ENCODE results near the gene B4GALT2. TPM values are rescaled to one million over a fixed set of nuclear protein-coding genes. Genes with fewer than 3 reads are reported as not detected.
A peak's percentile ranks its signal among the peaks of the same experiment; 100 is the strongest.

B4GALT2 gene
- total RNA-seq, 1 experiment from 2014 or later: 159 TPM

DNA sequence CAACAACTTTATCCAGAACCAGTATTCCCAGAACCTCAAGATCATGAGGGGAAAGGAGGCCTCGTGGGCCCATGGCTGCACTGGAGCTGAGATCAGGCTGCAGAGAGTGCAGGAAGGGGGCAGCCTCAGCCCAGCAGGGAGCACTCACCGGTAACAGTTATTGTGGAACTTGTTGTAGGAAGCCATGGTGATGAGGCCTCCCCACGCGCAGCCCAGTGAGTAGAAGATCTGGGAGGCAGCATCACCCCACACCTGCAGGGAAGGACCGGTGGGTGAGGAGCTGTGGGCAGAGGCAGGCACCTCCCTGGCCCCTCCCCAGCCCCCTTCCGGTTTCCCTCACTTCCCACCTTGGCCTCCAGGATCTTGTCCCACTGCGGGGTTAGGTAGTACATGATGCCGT, 23.2 kb downstream of the B4GALT2 start:
- DNase-seq (ENCODE audit: low spot score): no peak

DNA sequence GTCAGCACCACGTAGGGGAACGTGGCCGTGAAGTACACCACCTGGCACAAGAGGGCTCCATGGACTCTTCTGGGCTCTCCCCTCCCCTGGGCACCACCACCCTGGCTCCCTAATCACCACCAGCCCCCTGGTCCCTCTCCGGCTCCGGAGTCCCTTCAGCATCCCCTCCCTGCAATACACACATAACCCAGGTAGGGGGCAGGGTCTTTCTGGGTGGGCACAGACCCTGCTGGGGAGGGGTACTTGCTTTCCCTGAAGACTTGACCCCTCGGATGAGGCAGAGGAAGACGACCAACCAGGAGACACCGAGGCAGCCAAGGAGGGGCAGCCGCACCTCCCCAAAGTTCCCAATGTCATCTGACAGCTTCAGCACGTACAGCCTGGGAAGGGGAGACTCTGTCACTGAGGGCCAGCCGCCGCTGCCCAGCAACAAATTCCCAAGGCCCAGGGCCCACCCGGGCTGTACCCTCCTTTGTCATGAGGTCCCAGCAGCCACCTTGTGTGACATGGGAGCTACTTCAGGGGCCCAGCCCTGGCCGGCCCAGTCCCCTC, 23.7 kb downstream of the B4GALT2 start:
- no peak for DNase-seq (ENCODE audit: low spot score)

DNA sequence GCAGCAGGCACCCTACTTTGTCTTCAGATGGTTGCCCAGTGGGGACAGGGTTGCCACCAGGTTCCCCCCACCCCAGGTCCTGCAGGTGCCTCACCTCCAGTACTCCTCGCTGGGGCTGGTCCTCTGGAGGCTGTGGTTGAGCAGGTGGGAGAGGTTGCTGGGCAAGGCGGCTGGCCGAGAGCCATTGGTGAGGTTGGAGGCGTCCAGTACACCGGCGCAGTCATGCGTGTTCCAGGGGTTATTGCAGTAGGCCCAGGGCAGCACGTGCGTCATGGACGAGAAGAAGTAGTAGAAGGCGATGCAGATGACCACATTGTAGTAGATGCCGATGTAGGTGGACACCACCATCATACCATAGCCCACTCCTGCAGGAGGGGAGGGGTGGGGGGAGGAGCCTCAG, 29.2 kb downstream of the B4GALT2 start:
- no peak for DNase-seq (ENCODE audit: low spot score)

DNA sequence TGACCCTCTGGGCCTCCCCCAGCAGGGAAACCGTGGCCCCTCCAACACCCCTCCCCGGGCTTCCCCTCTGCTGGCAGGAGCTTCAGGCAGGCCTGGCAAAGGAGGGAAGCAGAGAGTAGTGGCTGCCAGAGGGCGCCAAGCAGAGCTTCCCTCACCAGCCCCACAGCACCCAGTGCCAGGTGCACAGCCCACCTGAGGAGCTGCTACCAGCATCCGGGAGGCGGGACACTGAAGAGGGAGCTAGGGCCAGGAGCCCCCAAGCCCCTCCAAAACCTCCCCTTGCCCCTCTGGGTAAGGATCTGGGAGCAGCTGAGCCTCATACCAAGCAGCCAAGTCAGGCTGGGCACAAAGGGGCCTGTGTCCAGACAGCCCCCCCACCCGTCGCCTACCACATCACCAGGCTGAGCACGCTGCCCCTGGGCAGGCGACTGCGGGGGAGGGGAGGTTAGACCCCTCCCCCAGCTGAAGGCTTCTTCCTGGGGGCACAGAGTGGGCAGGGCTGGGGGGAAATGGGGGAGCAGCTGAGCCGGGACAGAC, 32.0 kb downstream of the B4GALT2 start:
- DNase-seq (ENCODE audit: low spot score): no peak

DNA sequence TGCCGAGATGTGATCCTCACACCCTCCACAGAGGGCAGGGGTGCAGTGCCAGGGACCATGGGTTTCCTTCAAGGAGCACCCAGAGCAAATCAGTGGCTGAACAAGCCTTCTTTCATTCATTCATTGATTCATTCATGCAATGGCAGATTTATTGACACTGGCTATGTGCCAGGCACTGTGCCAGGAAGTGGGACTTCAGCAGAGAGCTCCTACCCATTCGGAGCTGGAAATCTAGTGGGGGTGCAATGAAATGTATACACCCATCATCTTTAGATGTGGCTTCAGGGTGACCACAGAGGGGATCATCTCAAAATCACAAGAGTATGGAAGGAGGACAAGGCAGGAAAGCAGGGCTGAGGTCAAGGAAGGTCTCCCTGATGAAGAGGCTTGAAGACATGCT, 33.4 kb downstream of the B4GALT2 start:
- no peak for DNase-seq (ENCODE audit: low spot score)

DNA sequence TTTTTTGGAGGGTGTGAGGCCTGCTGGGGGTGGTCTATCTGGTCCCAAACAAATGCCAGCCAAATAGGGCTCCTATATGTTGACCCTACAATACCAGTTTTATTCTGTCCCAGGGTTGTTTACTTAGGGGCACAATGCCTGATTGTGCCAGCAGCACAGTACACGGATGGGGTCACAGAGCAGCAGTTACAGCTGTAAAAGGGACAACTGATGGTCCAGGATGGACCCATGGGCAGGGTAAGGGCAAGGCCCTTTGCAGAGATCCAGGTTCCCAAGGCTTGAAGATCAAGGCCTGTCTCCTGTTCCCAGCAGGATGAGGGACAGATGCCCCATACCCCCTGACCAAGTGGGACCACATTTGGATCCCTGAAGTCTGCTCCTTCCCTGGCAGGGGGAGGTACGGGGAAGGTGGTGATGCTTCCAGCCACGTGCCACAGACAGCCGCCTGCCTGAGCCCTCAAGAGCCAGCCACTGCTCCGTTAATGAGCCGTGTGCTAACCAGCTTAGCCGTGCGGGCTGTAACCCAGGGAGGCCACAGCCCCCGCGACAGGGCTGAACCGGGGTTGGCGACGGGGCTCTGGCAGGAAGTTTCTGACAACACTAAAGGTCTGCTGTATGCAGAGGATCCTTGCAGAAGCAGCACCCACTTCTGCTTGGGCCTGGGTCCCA, 34.1 kb downstream of the B4GALT2 start:
- no peak for DNase-seq (ENCODE audit: low spot score)

DNA sequence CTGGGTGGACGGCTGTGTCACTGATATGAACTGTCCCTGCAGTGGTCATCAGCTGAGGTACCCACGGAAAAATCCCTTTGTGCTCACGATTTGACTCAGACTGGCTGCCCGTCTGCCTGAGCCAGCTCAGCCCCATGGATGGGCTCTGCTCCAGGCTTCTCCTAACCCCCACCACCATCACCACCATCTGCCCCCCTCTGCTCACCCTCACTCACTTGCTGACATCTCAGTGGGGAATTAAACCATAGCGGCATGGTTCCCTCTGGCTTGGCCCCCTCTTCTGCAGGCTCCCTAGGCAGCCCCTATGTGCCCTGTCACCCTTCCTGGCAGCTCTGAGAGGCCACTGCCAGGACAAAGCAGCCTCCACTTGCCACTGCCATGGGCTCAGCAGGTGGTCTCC, 34.9 kb downstream of the B4GALT2 start:
- no peak for DNase-seq (ENCODE audit: low spot score)

DNA sequence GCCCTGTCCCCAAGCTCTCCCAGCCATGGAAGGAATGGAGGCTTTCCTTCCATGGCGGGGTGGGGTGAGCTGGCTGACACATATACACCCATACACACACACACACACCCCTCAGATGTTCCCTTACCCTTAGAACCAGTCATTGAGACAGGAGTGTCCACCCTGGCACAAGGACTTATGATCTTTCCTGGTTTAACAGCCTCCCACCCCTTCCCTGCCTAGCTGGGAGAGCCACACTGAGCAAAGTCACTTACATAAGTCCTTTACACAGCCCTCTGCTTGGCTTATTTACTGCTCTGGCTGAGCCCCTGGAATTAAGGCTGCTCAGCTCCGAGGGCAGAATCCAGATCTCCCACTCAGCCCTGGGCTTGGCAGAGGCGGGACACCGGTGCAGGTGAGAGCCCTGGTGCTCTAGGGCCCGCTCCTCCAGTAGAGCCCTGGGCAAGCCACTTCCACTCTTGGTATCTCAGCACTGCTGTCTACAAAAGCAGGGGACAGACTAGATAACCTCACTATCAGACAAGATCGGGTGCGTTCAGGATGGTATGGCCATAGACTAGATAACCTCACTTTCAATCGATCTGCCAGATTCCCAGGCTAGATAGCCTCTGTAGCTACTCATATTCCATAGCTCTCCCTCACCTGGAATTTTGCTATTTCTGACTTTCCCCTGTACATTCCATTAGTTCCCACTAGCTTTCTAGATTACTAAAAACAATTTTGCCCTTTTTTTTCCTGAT, 35.5 kb downstream of the B4GALT2 start:
- DNase-seq (ENCODE audit: low spot score): no peak

DNA sequence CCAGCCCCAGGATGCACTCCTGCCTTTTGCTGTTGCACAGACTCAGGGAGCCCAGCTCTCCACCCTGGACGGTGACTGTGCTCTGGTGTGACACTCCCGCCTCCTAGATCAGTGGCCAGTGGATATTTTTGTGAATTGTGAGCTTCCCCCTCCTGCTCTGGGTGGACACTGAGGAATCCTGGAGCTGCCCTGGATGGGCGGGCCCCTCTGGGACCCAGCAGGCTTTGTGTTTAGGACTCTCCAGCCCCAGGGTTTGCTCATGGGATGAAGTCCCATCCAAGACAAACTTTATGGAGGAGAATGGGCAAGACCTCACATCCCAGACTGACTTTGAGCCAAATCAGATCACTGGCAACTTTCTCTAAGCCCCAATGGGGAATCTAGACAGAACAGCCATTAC, 36.2 kb downstream of the B4GALT2 start:
- DNase-seq (ENCODE audit: low spot score): no peak

DNA sequence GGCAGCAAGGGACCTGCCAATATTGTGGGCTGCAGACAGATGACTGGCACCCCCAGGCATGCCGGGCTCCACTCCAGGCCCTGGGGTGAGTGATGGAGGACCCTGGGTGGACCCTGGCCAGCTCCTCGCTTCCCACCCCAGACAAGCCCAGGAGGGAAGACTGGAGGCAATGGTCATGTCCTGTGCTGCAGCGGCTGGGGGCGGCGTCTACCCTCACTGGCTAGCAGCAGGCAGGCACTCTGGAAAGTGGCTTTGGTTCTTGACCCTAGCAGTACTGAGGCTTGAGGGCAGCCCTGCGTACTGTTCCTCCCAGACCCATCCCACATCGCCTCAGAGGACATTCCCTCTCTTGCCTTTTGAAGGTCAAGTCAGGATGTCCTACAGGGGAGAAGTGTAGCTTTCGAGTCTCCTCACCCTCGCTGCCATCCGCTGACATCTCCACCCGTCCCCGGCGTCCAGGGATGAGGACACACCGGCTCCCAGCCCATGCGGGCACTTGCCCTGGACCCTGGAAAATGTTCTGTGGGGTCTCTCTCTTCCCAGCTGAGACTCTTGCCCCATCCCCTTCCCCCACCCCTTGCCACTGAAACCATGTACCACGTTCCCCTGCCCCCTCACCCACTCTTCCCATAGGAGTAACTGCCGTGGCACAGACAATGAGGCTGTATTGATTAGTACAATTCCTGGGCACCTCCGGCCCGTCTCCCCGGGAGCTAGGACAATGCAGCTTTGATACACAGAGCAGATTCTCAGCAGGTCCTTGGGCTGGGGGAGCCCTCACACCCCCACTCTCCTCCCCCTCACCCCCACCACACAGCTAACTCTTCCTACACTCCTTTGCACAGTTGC, 37.3 kb downstream of the B4GALT2 start:
- no peak for DNase-seq (ENCODE audit: low spot score)

DNA sequence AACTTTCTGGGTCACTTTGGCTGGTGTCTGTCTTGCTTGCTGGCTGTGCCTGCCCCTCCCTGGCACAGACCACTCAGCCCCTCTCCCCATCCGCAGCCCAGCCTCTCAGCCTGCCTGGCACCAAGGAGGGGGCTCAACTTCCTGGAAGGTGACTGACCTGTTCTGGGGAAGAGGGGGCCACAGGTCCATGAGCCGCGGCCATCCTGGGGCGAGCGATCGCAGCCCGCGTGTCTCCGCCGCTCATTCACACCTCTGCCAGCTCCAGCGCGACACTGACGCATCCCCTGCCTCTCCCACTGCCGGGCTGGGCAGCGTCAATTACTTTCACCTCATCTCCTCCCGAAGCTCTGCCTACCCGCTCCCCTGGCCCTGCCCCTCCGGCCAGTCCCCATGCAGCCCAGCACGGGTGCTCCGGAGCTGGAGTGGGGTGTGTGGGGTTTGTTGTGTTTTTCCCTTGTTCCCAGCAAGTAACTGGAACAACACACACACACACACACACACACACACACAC, 37.9 kb downstream of the B4GALT2 start:
- no peak for DNase-seq (ENCODE audit: low spot score)

DNA sequence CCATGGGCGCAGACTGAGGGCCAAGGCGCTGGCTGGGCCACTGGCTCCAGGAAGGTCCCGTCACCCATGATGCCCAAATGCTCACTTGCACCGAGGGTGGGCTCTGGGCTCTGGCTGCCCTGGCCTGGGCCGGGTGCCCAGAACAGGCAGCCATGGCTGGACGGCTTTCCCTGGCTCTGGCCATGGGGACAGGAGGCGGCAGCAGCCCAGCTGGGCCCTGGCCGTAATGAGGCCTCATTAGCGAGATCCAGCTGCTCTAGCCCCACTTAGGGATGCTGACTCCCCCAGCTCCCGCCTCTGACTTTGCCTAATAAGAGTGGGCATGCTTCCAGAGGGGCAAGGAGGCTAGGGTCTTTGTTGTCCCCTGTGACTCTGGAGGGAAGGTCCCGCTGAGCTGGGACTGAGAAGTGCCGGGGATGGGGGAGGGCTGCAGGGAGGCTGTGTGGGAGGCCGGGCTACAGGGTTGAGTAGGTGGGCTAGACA, 40.5 kb downstream of the B4GALT2 start:
- DNase-seq (ENCODE audit: low spot score): no peak

DNA sequence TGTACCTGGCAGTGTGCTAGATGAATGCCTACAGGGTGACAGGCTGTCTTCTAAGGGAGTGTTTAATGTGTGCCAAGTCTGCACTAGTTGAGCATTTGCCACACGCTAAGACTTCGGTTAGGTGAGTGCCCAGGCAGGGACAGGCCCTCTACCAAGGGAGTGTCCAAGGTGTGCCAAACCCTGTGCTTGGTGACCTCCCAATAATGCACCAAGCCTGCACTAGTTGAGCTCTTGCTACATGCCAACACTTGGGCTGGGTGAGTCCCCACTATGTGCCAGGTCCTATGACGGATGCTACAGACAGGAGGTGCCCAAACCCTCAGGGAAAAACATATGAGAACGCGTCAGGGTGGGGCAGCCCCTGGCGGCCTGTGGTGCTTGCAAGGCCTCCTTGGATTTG, 41.5 kb downstream of the B4GALT2 start:
- DNase-seq (ENCODE audit: low spot score): no peak

DNA sequence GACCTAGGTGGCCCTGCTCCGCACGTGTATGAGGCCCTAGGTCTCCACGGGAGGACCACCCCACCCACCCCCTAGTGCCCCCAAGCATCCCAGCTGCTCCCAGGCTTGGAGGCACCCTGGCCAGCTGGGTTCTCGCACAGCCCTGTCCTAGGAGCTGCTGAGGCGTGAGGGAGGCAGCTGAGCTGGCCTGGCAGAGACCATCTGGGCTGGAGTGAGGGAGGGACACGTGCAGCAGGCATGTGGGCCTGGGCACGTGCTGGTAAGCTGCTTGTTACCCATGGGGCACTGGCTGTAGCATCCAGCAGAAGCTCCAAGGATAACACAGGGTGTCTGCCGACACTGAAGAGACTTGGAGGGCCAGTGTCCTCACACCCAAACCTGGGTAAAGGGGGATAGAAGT, 42.1 kb downstream of the B4GALT2 start:
- no peak for DNase-seq (ENCODE audit: low spot score)

DNA sequence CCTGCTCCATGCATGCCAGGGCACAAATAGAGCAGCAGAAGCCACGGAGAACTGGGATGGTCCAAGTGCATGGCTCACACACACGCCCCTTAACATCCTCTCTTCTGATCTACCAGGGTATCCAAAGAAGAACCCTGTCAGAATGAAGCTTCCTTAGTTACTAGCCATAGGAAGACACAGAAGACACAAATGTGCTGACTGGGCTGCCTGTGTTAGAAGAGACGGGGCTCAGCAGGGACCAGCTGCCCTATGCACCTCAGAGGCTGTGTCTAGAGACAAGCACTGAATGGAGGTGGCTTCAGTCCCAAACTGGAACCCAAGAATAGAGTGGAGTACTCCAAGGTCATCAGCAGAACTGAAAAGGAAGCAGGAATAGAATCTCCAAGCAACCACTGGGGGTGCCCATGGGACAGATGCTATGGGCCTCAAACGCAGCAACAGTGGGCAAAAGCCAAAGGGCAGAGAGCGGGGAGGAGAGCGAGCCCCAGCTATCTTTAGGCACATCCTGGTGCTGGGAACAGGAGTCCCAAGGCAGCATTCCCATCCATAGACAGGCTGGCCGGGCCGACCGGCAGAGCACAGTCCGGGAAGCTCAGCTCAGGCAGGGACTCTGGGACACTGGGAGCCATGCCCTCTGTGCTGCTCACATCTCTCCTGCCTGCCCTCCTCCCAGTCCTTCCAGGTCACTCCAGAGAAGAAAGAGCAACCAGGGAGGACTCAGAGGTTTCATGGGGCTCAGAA, 42.7 kb downstream of the B4GALT2 start:
- no peak for DNase-seq (ENCODE audit: low spot score)

DNA sequence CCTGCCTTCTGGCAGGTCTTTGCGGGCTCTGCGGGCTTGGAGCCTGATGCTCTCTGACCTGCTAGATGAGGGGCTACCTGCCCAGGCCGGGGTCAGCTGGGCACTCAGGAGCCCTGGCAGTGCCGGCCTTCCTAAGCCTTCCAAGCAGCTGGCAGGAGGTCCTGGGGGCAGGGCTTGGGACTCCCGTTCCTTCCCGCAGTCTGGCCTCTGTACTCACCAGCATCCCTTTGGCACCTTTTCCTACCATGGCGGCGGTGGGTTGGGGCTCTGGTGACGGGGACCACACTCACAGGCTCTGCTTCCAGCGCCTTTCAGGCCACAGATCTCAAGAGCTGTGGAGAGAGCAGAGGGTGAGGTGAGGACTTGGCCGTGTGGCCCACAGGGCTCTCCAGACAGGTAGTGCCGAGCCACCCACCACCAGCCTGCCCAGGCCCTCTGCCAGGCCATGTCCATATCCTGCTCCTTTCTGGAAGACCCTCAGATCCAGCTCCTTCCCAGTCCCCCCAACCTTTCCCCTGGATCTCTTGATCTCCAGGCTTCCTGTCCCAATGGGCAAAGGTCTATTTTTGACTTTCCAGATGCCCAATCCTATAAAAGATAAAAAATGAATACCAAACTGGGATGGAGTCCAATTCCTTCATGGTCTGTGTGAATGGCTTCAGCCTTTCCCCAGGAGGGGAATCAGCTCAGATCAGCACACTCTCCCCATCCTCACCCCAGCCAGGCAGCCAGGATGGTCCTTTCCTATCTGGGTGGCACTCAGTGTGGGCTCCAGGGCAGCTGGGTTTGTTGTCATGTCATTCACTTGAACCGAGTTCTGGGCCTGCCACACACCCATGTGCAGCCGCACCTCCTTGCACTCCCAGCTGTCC, 45.3 kb downstream of the B4GALT2 start:
- DNase-seq (ENCODE audit: low spot score): no peak

DNA sequence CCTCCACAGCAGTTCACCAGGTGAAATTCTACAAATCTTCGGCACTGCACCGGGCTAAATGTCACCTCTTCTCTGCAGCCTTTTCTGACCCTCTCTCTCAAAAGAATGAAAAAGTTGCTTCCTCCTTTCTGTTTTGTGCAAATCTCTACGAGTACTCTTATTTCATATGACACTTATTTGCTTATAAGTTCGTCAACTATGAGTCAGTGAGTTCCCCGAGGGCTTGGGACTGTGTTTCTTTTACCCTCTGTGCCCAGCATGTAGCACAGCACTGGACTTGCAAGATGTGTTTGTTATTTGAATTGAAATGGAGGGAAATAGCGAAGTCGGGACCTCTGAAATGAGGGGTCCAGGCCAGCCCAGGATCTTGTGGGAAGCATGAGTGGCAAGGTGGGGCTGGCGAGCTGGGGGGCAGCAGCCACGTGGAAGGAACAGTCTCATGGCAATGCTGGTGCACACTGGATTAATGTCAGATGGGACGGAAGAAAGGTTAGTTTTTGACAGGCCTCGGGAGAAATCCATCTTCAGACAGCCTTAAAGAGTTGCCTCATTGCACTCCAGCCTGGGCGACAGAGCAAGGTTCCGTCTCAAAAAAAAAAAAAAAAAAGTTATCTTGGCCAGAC, 46.0 kb downstream of the B4GALT2 start:
- DNase-seq (ENCODE audit: low spot score): no peak

DNA sequence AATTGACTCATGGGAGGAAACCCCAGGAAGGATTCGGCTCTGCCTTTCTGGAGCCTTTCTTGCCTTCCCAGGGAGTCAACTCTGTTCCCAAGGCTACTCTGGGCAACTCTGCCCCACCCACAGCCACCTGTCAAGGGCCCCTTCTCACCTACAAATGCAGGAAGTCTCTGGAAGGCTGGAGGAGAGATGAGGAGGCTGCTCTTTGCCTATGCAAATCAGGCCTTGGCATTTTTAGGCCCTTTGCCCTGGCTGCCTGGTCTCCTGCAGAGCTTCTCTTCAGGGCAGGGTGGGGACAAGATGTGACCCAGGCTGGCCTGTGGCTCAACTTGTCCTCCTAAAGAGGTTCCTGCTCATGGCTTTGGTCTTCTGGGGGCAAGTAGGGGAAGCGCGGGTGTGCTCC, 46.8 kb downstream of the B4GALT2 start:
- peak; percentile 17 for DNase-seq (ENCODE audit: low spot score)

DNA sequence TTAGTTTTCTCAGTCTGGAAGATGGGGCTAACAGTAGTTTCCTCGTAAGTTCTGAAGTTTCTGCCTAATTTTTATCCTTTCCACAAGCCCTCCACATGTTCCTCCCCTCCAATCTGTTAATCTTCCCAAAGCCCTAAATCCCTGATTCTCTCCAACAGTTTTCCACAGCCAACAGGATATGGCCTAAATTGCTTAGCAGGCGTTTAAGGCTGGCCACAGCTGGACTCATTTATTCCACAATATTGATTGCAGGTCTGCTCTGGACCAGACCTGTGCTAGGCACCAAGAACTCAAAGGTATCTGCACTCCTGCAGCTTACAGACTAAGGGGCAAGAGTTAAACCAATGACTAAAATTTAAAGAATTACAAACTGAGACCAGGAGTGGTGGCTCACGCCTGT, 48.3 kb downstream of the B4GALT2 start:
- DNase-seq (ENCODE audit: low spot score): no peak

Data from HT-29 (cell line).